Measurements from ENCODE around the gene CUBN.
"Not testable (repeated sequence)": the region's sequence is repeated elsewhere in the genome, so short reads cannot be mapped to it uniquely, and the experiment has no call there.

Gene CUBN

DNA sequence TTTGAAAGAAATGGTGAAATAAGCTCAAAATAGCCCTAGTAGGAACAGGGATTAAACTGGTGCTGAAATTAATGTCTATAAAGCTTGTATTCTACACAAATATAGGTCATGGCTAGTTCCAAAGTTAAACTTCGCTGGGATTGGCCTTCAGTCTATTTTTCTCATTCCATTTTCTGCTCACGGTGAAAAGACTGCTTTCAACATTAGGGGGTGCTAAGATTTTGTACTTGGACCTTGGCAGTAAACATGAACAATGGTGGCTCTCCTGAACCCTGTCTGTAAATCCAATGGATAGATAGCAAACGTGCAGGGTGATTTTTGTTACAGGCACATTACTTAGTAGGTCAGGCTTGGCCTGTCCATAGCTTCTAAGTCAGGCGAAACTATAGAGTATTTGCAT is 276.4 kb downstream of the CUBN start:
- DNase-seq, result peak; percentile 7

DNA sequence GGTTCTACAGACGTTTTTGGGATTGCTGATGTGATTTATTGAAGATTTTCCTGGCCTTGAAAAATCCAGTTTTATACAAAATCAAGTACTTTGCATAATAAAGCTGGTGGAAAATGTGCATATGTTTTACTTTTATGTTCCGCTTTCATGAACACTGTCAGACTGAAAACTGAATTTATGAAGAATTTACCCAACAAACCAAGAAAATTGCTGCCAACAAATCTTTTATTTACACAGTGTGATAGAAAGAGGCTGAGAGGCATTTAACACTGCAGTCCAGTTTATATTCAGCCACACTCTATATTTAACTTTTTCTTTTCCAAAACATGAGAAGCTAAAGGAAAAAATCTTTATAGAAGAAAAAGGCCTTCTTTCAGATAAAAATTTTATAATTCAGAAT is 277.0 kb downstream of the CUBN start:
- no peak for DNase-seq

DNA sequence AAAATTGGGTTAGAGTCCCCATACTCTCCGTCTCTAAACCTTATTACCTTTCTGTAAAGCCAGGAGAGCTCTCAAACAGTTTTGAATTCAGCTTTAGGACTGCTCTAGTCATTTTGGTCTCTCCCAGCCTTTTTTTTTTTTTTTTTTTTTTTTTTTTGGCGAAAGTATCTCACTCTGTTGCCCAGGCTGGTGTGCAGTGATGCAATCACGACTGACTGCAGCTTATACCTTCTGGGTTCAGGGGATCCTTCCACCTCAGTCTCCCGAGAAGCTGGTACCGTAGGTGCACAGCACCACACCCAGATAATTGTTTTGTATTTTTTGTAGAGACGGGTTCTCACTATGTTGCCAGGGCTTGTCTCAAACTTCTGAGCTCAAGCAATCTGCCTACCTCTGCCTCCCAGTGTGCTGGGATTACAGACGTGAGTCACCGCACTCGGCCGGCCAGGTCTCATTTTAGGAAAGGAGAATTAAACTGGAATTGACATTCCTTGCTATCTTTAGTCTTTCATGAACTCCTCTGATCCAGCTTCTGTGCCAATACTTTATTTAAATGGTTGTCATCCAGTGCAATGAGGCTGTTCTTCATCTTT is 281.0 kb downstream of the CUBN start:
- DNase-seq, result no peak

DNA sequence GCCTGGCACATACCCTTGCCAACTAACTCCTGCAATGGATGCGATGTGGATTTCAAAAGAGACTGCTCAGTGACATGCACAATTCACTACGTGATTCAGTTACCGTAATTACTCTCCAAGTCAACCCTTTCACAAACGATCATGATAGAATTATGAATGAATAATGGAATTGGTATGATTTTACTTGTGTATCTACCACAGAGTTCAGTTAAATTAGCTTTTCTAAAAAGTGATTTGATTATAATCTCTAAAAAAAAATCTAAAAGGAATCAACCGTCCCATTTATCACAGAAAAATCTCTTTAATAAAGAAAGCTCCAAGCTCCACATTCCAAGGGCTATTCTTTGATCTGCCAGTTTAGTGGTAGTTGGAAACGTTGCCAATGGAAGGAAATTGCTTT is 282.0 kb downstream of the CUBN start:
- DNase-seq, result no peak

DNA sequence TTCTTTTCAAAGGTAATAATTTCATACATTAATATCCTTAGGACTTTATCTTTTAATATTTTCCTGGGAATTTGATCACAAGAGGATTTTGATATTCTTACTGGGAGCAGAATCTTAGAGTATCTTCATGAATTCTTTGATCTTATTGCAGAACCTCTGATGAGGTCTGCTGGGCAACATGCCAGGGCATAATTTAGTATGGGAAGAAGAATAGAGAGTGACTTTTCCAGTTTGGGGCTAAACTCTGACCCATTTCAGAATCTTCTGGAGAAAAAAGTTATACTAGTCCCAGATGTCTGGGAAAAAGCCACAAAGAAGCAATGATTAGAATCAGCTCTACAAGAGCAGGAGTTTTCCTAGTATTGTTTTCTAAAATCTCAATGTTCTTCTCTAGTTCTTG is 284.4 kb downstream of the CUBN start:
- DNase-seq, result no peak

DNA sequence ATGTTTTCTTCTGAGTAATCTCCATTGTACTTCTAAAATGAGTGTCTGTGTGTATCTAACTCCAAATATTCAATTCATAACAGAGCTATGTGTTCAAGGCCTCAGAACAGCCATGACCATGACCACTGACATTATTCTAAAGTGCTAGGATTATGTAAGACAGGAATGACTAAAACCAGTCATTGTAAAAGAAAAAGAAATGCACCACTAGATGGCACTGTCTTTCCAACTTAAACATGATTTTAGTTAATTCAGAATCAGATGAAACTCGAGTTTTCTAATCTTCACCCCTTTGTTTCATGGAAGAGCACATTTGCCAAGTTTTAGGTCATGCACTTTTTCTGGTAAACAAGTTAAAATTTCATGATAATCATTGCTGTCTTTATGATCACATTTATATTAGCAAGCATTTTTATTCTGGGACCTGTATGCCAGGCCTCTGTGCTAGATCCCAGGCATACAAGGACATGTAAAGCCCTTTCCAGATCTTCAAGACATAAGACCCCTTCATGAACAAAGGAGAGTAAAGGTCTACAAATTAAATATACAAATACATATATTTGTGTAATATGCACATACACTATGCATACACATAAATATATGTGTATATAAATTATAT is 286.2 kb downstream of the CUBN start:
- DNase-seq, result peak; percentile 82

DNA sequence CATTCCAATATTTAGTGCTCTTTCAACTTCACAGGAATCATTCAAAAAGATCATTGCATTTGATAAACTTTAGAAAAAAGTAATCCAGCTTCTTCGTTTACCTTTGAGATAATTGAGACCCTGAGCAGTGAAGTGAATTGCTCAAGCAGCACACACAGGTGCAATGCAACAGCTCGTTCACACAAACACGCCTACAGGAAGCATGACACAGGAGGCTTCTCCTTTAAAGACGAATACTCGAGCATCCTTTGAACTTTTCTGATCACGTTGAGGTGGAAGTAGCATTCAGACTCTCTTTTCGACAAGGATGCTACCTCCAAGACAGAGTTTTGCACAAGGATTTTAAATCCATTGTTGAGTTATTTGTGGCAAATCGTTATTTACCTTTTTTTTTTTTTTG is 294.4 kb downstream of the CUBN start:
- peak; percentile 54 for DNase-seq

DNA sequence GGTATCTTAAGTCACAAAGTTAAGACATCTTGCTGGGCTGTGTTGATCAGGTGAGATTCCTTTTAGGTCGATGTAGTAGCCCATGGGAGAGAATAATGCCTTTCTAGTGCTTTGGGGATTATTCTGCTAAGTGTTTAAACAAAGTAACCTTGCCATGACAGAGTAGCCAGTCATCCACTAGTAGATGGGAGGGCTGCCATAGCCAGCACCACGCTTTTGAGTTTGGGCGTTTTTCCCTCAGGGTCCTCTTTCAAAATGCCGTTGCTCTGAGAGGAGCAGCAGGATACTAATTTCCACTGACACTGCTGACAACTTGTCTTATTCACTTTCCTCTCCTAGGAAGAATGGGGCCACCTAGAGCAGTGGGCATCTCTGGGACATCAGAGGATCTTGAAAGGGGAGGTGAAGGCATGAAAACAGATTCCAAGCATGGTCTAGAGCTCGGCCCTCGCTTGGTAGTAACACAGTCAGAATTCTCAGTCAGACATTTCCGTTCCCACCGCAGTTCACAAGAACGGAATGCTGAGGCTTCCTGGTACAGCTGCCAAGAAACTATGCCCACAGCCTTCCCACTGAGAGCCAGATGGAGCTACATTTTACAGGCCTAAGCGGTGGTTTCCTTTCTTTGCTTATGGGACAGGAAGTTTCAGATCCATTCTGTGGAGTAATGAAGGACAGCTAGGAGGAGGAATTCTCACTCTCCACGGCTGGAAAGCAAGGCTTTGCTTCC is 297.1 kb downstream of the CUBN start:
- DNase-seq, result no peak

DNA sequence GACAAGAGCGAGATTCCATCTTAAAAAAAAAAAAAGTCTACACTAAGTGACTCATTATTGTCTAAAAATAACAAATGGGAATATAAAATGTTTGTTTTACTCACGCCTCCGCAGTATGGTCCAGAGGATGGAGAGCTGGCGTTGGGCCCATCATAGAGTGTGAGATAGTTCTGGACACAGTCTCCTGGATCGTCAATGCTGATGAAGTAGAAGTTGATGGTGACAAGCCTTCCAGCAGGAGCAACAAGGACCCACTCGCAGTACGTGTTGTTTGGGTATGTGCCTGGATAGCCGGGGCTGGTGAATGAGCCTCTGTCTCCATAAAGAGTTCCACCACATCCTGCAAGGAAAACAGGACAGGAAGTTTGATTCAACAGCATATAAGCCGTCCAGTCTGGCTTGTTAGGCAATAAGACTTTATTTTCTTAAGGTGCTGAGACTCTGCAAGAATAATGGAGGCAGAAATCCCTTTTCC is 300.9 kb downstream of the CUBN start:
- no peak for DNase-seq

DNA sequence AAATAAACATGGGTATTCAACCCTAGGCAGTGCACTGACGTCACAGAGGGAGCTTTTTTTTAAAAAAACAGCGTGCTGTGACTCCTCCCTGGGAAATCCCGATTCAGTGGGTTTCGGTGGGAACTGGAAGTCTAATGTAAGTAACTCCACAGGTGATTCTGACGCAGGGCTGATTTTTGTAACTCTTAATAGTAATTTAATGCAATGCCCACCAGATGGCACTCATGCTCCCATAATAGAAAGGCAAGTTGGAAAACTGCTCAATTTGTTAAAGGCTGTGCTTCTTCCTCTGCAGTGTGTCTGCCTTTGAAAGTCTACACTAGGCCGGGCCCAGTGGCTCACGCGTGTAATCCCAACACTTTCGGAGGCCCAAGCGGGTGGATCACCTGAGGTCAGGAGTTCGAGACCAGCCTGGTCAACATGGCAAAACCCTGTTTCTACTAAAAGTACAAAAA is 301.5 kb downstream of the CUBN start:
- peak; percentile 81 for DNase-seq

DNA sequence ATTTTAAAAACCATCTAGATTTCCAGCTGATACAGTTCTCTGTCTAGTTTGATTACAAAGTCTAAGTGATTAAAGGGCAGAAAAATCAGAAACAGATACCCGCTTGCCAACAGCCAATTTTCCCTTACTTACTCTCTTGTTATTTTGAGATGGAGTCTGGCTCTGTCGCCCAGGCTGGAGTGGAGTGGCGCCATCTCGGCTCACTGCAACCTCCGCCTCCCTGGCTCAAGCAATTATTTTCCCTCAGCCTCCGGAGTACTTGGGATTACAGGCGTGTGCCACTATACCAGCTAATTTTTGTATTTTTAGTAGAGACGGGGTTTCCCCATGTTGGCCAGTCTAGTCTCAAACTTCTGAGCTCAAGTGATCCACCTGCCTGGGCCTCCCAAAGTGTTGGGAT is 302.1 kb downstream of the CUBN start:
- not testable (repeated sequence) for DNase-seq

DNA sequence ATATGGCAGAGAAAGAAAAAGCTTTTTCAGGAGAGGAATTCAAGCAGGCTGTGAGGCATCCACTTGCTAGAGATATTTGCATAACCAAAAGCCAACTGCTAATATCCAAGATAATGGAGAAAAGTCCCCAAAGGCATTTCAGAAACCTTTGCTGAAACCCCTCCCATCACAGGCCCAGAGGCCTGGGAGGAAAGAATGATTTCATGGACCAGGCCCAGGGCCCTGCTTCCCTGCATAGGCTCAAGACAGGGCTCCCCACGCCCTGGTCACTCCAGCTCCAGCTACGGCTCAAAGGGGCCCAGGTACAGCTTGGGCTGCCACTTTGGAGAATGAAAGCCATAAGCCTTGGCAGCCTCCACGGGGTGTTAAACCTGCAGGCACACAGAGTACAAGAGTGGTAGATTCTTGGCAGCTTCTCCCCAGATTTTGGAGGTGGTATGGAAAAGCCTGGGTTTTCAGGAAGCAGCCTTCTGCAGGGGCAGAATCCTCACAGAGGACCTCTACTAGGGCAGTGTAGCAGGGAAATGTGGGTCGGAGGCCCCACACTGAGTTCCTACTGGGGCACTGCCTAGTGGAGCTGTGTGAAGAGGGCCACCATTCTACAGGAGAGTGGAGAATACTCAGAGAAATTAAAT is 306.8 kb downstream of the CUBN start:
- DNase-seq, result no peak

DNA sequence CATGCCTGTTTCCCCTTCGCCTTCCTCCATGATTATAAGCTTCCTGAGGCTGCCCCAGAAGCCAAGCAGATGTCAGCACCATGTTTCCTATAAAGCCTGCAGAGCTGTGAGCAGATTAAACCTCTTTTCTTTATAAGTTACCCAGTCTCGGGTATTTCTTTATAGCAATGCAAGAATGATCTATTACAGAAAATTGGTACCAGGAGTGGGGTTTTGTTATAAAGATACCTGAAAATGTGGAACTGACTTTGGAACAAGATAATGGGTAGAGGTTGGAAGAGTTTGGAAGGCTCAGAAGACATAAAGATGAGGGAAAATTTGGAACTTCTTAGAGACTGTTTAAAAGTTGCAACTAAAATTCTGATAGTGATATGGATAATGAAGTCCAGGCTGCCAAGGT is 307.6 kb downstream of the CUBN start:
- DNase-seq, result no peak

DNA sequence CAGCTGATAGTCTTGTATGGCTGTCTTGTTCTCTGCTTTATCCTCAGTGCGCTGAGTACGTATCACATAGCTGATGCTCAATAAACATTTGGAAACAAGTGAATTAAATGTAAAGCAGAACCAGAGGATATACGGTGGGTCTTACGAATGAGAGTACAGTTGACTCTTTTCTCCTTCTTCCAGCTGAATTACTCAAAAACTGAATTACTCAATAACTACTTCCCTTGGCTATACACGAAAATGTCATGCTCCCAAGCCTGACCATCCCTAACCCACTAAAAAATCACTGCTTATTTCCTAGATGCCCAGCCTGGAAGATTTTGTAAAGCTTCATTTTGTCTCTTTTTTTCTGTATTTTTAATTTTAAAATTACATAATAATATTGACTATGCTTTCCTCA is 309.2 kb downstream of the CUBN start:
- DNase-seq, result no peak

DNA sequence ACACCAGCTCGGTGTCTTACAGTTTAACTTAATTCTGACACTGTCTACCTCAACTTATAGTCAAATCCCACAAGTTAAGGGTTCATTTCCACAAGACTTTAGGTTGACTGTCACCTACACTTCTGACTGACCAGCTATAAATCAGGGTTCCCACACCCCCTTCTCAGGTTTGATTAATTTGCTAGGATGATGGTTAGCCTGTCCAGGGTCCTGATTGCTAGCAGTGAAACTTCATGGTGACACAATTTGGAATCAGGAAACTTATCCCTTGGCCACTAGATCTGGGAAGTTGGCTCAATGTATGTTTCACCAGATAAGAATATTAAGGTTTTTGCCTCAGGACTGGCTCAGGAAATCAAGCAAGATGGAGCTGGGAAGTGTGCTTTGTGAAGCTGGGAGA is 309.6 kb downstream of the CUBN start:
- no peak for DNase-seq

DNA sequence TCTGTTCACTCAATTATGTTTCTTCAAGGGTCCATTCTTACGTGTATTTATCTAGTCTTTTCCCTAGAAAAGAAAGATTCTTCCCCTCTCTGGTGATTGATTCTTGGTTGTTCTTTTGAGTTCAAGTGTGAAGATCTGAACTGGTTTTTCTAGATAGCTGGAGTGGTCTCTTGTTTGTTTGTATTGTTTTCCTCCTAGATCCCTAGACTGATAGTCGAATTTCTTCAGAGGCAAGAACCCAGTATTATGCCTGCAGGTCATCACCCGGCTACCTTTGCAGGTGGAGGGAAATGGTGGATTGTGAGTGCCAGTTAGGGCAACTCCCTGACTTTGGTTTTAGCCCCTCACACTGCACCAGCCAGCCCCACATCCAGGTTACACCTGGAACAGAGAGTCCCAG is 310.2 kb downstream of the CUBN start:
- no peak for DNase-seq

DNA sequence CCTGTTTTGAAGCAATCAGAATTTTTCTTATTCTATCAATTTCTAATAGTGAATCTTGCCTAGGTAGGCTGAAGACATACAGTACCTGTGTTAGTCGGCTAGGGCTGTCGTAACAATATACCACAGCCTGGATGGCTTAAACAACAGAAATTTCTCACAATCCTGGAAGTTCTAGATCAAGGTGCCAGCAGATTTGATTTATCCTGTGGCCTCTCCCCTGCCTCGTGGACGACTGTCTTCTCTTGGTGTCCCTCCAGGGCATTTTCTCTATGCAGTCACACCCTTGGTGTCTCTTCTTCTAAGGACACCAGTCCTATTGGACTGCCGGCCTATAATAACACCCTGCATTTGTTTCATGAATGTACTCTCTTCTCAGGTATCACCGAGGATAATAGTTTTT is 310.6 kb downstream of the CUBN start:
- DNase-seq, result no peak

DNA sequence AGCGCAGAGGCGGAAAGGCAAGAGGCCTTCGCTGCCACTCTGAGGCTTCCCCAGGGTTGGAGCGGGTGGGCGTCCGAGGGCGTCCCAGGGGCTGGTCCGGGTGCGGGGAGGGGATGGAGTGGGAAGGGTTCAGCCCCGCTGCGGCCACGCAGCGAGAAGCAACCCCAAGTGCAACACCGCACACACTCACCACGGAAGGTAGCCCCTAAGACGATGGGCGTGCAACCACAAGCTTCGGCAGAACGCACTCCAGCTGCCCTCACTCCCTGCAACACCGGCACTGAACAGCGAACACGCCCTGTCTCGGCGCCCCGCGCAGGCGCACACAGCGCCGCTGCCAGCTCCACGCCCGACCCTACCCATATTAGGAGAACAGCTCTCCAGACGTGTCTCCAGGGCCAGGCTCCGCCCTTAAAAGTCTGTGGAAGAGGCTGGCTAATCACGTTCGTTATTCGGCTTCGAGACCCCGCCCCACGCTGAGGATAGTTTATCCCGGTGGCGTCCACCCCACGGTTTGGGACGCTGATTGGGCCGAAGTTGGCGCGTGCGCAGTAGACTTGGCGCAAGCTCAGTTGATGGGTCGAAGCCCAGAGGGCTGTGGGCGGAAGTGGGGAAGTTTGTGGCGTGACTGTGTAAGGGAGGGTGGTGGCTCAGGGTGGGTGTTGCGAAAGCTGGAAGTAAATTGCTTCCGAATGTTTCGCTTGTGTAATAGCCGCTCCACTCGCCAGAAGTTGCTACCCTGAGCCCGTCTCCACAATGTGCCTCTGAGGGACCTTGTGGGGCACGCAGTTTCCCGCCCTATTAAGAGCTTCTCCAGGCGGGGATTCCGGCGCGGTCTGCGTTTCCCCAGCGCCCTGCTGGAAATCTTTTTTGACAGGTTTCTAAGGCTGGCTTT is 312.2 kb downstream of the CUBN start, which contains the start of gene RSU1:
RSU1 (minus strand) TSS at position 300 of the 895 bp plus-strand sequence. CDS start 343 bp downstream, outside the sequence.
- peak; percentile 100 for DNase-seq

DNA sequence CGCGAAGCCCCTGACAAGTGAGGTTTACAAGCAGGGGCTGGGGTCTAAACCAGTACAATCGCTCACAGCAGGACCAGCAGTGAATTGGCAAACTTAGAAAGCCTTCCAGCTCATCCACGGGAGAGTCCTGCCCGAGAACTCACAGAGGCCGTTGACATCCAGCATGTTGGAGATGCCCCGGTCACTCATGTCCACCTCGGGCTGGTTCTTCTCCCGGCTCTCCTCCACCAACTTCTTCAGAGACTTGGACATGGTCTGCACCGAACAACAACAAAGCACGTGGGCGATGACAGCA is 312.8 kb downstream of the CUBN start:
- DNase-seq, result no peak

DNA sequence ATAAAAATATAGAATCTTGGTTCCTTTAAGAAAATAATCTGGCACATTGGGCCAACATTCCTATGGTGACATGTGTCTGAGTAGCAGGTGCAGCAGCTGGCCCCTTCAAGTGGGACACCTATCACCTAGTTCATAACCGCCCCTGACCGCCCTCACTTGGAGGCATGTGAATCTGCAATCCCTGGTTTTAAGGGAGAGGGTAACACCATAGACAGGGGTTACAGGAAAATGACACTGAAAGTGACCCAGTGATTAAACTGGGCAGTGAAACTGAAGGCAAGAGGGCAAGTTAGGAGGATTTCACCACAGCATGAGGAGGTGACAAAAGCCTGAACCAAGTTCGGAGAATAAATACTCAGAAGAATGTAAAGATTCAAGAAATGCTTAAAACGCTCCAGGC is 313.4 kb downstream of the CUBN start:
- DNase-seq, result no peak

DNA sequence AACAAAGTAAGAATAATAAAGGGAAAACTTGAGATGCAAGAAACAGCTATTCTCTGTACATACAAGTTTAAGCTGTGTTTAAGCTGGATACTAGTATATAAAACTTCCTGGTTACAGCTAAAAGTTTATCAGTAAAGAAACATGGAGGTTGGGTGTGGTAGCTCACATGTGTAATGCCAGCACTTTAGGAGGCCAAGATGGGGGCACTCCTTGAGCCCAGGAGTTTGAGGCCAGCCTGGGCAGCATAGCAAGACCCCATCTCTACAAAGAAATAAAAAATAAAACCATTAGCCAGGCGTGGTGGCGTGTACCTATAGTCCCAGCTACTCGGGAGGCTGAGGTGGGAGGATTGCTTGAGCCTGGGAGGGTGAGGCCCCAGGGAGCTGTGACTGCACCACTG is 315.6 kb downstream of the CUBN start:
- no peak for DNase-seq

DNA sequence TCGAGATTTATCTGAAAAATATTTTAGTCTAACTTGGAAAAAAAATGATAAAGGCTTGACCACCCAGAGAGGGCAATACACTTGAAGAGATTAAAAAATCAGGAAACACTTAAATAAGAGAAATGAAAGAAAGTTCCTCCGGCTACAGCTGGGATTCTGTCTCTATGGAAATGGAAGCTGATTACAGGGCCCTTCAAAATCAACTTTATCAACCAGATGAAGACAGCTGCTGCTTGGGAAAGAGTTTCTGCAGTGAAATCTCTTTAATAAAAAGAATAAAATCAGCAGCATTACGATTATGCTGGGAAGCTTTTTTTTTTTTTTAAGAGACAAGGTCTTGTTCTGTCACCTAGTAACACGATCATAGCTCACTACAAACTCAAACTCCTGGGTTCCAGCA is 316.9 kb downstream of the CUBN start:
- DNase-seq, result no peak

DNA sequence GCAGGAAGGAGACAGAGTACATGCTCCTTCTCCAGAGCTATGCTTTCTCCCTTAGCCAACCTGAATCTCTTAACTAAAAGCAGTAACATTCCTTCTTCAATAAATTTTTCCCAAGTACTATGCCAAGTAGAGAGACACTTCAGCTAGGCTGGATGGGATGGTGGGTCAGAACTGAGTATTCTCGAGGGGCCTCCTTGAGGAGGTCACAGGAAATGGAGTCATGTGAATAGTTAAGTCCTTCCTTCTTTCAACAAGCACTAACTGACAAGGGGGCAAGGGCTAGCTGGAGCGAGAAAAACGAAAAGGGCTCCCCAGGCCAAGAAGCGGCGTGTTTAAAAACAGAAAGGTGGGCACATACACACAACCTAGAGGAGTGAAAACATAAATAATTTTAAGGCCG is 317.8 kb downstream of the CUBN start:
- no peak for DNase-seq
